Mucosa of descending colon (tissue), 3 donors: Measurements from ENCODE around the gene SMIM23. TPM values are rescaled to one million over a fixed set of nuclear protein-coding genes. Genes with fewer than 3 reads are reported as not detected.

Source experiments
- ATAC-seq: fragments of 200-7000 bp; cut with Tn5 transposase; one replicate; pipeline ENCODE4 v1.9.1; 2020; ENCODE audit warnings: mild to moderate bottlenecking, moderate library complexity
- DNase-seq, 3 donors: peaks; one replicate each; pipeline ENCODE4 v3.0.0-alpha.2; 2020
- H3K36me3 ChIP-seq: fragments of 200-600 bp; one replicate; pipeline ENCODE4 v1.8.0; 2021; ENCODE audit warnings: low read depth, mild to moderate bottlenecking
- H3K4me1 ChIP-seq: fragments of 200-600 bp; one replicate; pipeline ENCODE4 v1.8.0; 2021; ENCODE audit warnings: low read depth, mild to moderate bottlenecking
- H3K4me3 ChIP-seq: fragments of 200-600 bp; one replicate; pipeline ENCODE4 v1.8.0; 2021; ENCODE audit warnings: mild to moderate bottlenecking
- H3K9me3 ChIP-seq: fragments of 200-600 bp; one replicate; pipeline ENCODE4 v1.8.0; 2021; ENCODE audit warnings: mild to moderate bottlenecking
- intact Hi-C, 2 donors: fragments of 100-400 bp; cut with DNase I in 1 of 2; cut with micrococcal nuclease in 1 of 2; formaldehyde crosslinking; loops; one replicate each; pipeline versions ENCODE4 v1.11.0 to v1.11.1; 2022; cut with DNase I, micrococcal nuclease
- total RNA-seq, 3 donors: library from RNA; stranded (reverse); fragmentation: NEBNext Ultra II Directional in 2 of 3; extraction: Animal tissue kit (Norgen Biotek cat#: 25700) in 2 of 3; gene quantifications; one replicate each; pipeline versions ENCODE4 v1.2.1 to v1.2.4, GENCODE V29; 2021 to 2023
- TF ChIP-seq, protein P1 (sequence below): fragments of 200-600 bp; IDR thresholded peaks from one replicate; pipeline ENCODE4 v1.8.0; 2022; ENCODE audit warnings: antibody characterized with exemption, mild to moderate bottlenecking
- donor health status: DM: no; HTN: no; CAD: no; lungs with moderate emphysema.
- donor health status: DM: no; HTN: no; CAD: no.
- donor health status: DM: no; HTN: yes; CAD: no.

Gene SMIM23
- total RNA-seq, 3 donors from 2014 or later: not detected

DNA sequence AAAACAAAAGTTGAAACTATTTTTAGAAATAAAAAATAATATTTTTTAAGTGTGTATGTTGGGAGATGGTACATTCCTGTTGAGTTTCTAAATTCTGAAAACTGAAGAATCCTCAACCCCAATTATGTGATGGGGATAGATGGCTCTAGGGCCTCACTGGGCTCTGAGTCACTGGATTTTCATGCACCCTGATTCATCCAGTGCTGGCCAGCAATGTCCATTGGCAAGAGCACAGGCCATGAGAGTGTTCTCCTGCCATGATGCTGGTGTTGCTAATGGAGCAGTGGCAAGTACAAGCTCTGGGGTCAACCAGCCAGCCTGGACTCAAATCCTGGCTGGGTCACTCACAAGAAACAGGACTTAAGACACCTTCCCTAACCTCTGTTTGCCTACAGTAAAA is 23.3 kb downstream of the SMIM23 start:
- DNase-seq (no peak), ATAC-seq (no peak)
- intact Hi-C loops: no loop called here

DNA sequence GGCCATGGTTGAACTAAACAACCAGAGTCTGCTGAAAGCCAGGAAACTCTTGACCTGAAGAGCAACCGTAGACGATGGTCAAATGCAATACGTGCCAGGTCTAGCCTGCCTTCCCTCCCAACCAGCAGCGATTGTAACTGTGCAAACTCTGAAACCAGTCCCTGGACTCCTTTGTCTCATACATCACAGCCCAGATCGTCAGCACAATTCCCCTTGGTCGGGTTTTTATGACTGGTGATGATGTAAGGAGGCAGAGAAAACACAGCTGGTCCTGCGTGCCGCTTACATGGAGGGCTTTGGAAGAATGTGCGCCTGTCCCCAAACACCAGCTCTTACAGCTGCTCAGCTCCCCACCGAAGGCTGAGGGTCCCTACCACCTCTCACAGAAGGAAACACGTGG is 24.6 kb downstream of the SMIM23 start:
- TF ChIP-seq, protein P1, sequence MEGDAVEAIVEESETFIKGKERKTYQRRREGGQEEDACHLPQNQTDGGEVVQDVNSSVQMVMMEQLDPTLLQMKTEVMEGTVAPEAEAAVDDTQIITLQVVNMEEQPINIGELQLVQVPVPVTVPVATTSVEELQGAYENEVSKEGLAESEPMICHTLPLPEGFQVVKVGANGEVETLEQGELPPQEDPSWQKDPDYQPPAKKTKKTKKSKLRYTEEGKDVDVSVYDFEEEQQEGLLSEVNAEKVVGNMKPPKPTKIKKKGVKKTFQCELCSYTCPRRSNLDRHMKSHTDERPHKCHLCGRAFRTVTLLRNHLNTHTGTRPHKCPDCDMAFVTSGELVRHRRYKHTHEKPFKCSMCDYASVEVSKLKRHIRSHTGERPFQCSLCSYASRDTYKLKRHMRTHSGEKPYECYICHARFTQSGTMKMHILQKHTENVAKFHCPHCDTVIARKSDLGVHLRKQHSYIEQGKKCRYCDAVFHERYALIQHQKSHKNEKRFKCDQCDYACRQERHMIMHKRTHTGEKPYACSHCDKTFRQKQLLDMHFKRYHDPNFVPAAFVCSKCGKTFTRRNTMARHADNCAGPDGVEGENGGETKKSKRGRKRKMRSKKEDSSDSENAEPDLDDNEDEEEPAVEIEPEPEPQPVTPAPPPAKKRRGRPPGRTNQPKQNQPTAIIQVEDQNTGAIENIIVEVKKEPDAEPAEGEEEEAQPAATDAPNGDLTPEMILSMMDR: no peak
- H3K9me3 ChIP-seq: no peaks in the 10 kb centered on the region
- no peak for ATAC-seq

More for the DNA sequence above, 23.3 kb downstream of the SMIM23 start:
- no peaks in the 10 kb centered on the region for H3K36me3 ChIP-seq
- H3K4me3 ChIP-seq: no peak overlapping the region
- TF ChIP-seq, protein P1: no peak
- no peaks in the 10 kb centered on the region for H3K4me1 ChIP-seq
- H3K9me3 ChIP-seq: no peaks in the 10 kb centered on the region

DNA sequence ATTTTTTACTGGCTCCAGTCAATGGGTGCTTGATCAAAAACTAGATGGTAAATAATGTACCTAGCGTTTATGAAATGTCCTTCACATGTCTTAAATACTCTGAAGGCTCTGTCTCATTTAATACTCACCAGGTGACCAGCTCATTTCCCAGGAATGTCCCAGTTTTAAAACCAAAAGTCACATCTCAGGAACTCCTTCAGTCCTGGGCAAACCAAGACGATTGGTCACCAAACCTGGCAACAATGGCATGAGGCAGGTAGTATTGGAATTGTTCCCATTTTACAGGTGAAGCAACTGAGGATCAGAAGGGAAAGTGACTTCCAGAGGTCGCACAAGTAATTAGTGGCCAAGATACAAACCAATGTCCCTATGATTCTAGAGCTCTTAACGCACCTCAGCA is 27.7 kb downstream of the SMIM23 start:
- TF ChIP-seq, protein P1: no peak
- no peaks in the 10 kb centered on the region for H3K36me3 ChIP-seq
- intact Hi-C loops: no loop called here
- H3K4me3 ChIP-seq: no peak overlapping the region
- no peaks in the 10 kb centered on the region for H3K4me1 ChIP-seq
- DNase-seq (no peak), ATAC-seq (no peak)
- H3K9me3 ChIP-seq: no peaks in the 10 kb centered on the region

More for the DNA sequence above, 24.6 kb downstream of the SMIM23 start:
- intact Hi-C loops: no loop called here
- no peak for DNase-seq
- H3K36me3 ChIP-seq: no peaks in the 10 kb centered on the region
- no peak overlapping the region for H3K4me3 ChIP-seq
- no peaks in the 10 kb centered on the region for H3K4me1 ChIP-seq

DNA sequence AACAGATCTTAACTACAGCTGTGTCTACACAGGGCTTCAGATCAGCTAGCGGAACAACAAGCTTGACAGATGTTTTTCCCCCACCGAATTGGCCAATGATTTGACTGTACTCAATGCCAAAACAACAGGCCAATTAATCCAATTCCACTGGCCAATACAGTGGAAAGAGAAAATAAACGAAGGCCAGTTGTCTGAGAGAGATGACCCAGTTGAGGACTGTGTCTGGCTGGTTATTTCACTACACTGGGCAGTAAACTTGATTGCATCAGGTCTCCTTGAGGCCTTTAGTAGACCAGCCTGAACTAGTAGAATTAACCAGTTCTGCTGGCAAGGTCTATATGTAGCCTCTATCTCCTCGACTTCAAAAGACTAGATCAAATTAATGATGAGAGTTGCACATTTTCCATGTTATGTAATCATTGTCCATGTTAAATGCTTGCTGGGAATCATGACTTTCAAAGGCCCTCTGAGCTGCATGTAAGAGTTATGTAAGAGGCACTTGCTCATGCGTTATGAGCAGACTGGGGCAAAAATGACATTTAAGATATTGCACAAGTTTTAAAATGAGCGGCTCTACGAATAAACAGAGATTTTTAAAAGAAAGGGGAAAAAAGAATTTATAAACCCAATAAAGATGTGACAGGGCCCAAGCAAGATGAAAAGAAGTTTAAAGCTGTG is 28.3 kb downstream of the SMIM23 start:
- no peak for DNase-seq
- Histone ChIP-seq H3K4me3 (no peak overlapping the region), H3K9me3 (no peaks in the 10 kb centered on the region), H3K36me3 (no peaks in the 10 kb centered on the region), H3K4me1 (no peaks in the 10 kb centered on the region)
- TF ChIP-seq, protein P1: no peak
- no peak for ATAC-seq
- intact Hi-C loops: no loop called here

DNA sequence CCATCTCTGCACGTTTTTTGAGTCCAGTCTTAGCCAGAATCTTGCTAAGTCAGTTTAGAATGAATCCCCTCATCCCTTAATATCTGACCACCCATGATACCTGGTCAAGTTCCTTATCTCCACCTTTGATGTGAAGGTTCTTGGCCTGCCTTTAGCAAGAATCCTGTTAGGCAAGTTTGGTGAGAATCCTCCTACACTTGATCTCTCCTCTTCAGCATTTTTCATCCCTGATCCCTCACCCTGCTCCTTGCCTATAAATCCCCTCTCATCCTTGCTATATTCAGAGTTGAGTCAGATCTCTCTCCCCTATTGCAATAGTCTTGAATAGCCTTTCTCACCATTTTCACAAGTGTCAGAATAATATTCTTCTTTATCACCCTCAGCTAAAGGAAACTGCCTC is 31.0 kb downstream of the SMIM23 start:
- DNase-seq (no peak), ATAC-seq (no peak)
- intact Hi-C loops: no loop called here
- H3K9me3 ChIP-seq: no peaks in the 10 kb centered on the region
- no peaks in the 10 kb centered on the region for H3K36me3 ChIP-seq
- H3K4me1 ChIP-seq: no peaks in the 10 kb centered on the region
- TF ChIP-seq, protein P1: no peak
- no peak overlapping the region for H3K4me3 ChIP-seq

DNA sequence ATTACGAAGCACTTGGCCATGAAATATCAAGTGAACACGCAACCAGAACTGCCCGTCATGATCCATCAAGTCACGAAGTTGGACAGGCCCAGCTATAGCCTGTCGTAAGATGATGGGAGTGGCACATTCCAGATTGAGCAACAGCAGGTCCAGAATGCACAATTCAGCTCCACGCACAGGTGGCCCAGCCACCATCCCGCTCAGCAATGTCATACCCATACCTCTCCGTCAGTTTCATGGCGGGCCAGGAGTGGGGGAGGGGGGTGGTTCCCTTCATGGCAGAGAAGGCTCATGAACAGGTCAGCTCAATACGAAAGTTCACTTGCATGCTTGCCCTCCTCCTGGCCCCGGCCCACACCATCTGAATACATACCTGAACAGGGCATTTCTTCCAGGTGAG is 34.9 kb downstream of the SMIM23 start:
- no peak for DNase-seq
- Histone ChIP-seq H3K4me3 (no peak overlapping the region), H3K4me1 (peaks cover 3% of the 10 kb centered on the region), H3K36me3 (no peaks in the 10 kb centered on the region), H3K9me3 (no peaks in the 10 kb centered on the region)
- TF ChIP-seq, protein P1: no peak
- intact Hi-C loops: no loop called here
- no peak for ATAC-seq
